B cell (primary cell): ENCODE measurements around the gene CPA5. TPM values are rescaled to one million over a fixed set of nuclear protein-coding genes. Genes with fewer than 3 reads are reported as not detected.

ENCODE experiments used
- ATAC-seq: fragments of 200-7000 bp; cut with Tn5 transposase; one replicate; pipeline ENCODE4 v1.10.0; 2021; ENCODE audit warnings: low read depth, mild to moderate bottlenecking, moderate number of reproducible peaks, moderate library complexity
- CTCF ChIA-PET: fragments of 350-600 bp; sonication (Branson Sonifier 250); formaldehyde crosslinking; loops from one replicate; lab custom pipeline; 2021; ENCODE audit warnings: antibody characterized with exemption, inconsistent platforms; lab: Charles Lee
- POLR2A ChIA-PET: fragments of 350-600 bp; sonication (Branson Sonifier 250); formaldehyde crosslinking; loops from one replicate; lab custom pipeline; 2021; ENCODE audit warnings: antibody characterized with exemption; lab: Charles Lee
- DNase-seq: peaks from one replicate; pipeline ENCODE4 v3.0.0; 2013
- H2AFZ ChIP-seq: 2 replicates; pipeline ENCODE4 v1.6.1; 2012; ENCODE audit warnings: mild to moderate bottlenecking, low read depth, low read length; ENCODE audit not compliant: insufficient read depth, poor library complexity, severe bottlenecking
- H3K27ac ChIP-seq, 2 donors: 1 replicate in 1 of 2; 2 replicates in 1 of 2; pipeline ENCODE4 v1.5.1; 2012 to 2013; ENCODE audit warnings: low read length in 2 of 2, mild to moderate bottlenecking in 2 of 2, moderate library complexity in 1 of 2
- H3K27me3 ChIP-seq, 4 experiments: fragments of 200-600 bp in 1 of 4; sonication (generic) in 1 of 4; replicated peaks in 1 of 4; 1 replicate in 2 of 4; 2 replicates in 2 of 4; pipeline versions ENCODE4 v1.6.1 to v1.7.0; 2013 to 2016; ENCODE audit warnings: low read length in 3 of 4, mild to moderate bottlenecking in 2 of 4, mixed read lengths in 1 of 4, moderate library complexity in 1 of 4; ENCODE audit not compliant: insufficient read depth in 4 of 4, control insufficient read depth in 3 of 4; ENCODE audit errors: control extremely low read depth in 1 of 4
- H3K36me3 ChIP-seq, 2 experiments: replicated peaks in 1 of 2; 1 replicate in 1 of 2; 2 replicates in 1 of 2; pipeline versions ENCODE4 v1.6.1 to v1.7.1; 2013; ENCODE audit warnings: low read length in 1 of 2; ENCODE audit not compliant: insufficient read depth in 2 of 2, control insufficient read depth in 1 of 2; ENCODE audit errors: control extremely low read depth in 1 of 2, extremely low read depth in 1 of 2
- H3K4me1 ChIP-seq, 2 donors: fragments of 200-600 bp in 1 of 2; sonication (generic) in 1 of 2; 1 replicate in 1 of 2; 2 replicates in 1 of 2; pipeline versions ENCODE4 v1.5.1 to v1.6.1; 2013 to 2017; ENCODE audit warnings: low read length in 2 of 2; ENCODE audit not compliant: control insufficient read depth in 2 of 2, insufficient read depth in 2 of 2
- H3K4me2 ChIP-seq: replicated peaks from 2 replicates; pipeline ENCODE3; 2012; ENCODE audit warnings: mild to moderate bottlenecking, low read depth, low read length; ENCODE audit not compliant: poor library complexity, severe bottlenecking
- H3K4me3 ChIP-seq, 5 experiments: fragments of 200-600 bp in 1 of 5; sonication (generic) in 1 of 5; 1 replicate in 3 of 5; 2 replicates in 2 of 5; pipeline versions ENCODE4 v1.5.1 to v1.7.0; 2011 to 2016; ENCODE audit warnings: low read length in 4 of 5, mild to moderate bottlenecking in 4 of 5, low read depth in 2 of 5, control low read depth in 1 of 5, moderate library complexity in 1 of 5; ENCODE audit not compliant: insufficient read depth in 1 of 5; ENCODE audit errors: control extremely low read depth in 1 of 5, extremely low read depth in 1 of 5
- H3K79me2 ChIP-seq: fragments of 200-600 bp; sonication (generic); one replicate; pipeline ENCODE4 v1.6.0; 2016; ENCODE audit warnings: low read length; ENCODE audit not compliant: control insufficient read depth, insufficient read depth
- H3K9ac ChIP-seq: fragments of 200-600 bp; sonication (generic); 2 replicates; pipeline ENCODE4 v1.6.1; 2017; ENCODE audit warnings: mild to moderate bottlenecking, low read length, moderate library complexity
- H3K9me3 ChIP-seq, 3 donors: one replicate each; pipeline versions ENCODE4 v1.6.1 to v1.7.1; 2013; ENCODE audit warnings: low read length in 2 of 3; ENCODE audit not compliant: control insufficient read depth in 2 of 3, insufficient read depth in 1 of 3; ENCODE audit errors: control extremely low read depth in 1 of 3
- H4K20me1 ChIP-seq: 2 replicates; pipeline ENCODE4 v1.6.0; 2012; ENCODE audit warnings: mild to moderate bottlenecking, low read length; ENCODE audit not compliant: insufficient read depth, control insufficient read depth, poor library complexity, severe bottlenecking
- H3K27ac Mint-ChIP-seq: one replicate; pipeline ENCODE4 v1.8.0; 2021; ENCODE audit warnings: mixed read lengths
- H3K27me3 Mint-ChIP-seq: one replicate; pipeline ENCODE4 v1.8.0; 2021; ENCODE audit warnings: mixed read lengths
- H3K4me1 Mint-ChIP-seq: one replicate; pipeline ENCODE4 v1.8.0; 2021; ENCODE audit warnings: mixed read lengths
- H3K4me3 Mint-ChIP-seq: one replicate; pipeline ENCODE4 v1.8.0; 2021; ENCODE audit warnings: mixed read lengths
- H3K9me3 Mint-ChIP-seq: one replicate; pipeline ENCODE4 v1.8.0; 2022; ENCODE audit warnings: mixed read lengths; ENCODE audit not compliant: insufficient read depth
- CTCF ChIP-seq: fragments of 200-600 bp; IDR thresholded peaks from one replicate; pipeline ENCODE4 v1.8.0; 2022; ENCODE audit warnings: antibody characterized with exemption, mild to moderate bottlenecking
- EZH2 ChIP-seq: IDR thresholded peaks from 2 replicates; pipeline ENCODE4 v1.6.1; 2012; ENCODE audit warnings: borderline replicate concordance, low read depth, mild to moderate bottlenecking, moderate library complexity, low read length; ENCODE audit not compliant: insufficient read depth, poor library complexity, severe bottlenecking
- WGBS: methylation state at CpG from one replicate; pipeline ENCODE4 v1.1.5; 2013; ENCODE audit warnings: missing lambda C conversion rate; ENCODE audit not compliant: insufficient coverage; 5-methylcytosine and 5-hydroxymethylcytosine counted together
- intact Hi-C: fragments of 100-400 bp; cut with micrococcal nuclease; formaldehyde crosslinking; loops from one replicate; pipeline ENCODE4 v1.10.0; 2022
- polyA plus RNA-seq: library from polyadenylated mRNA; depleted of rRNA; stranded (reverse); fragments of >200 nt; gene quantifications from 2 replicates; pipeline ENCODE4 v1.2.3, GENCODE V29; 2012
- total RNA-seq, 2 donors: library from RNA; stranded (reverse); fragments of 120-200 nt in 1 of 2; gene quantifications; 1 replicate in 1 of 2; 2 replicates in 1 of 2; pipeline versions ENCODE4 v1.2.3 to v1.2.4, GENCODE V29; 2013 to 2022

Gene CPA5
- total and polyA plus RNA-seq, 2 donors (not counting 1 experiment from before 2014, with no cell fraction given), result not detected

- ChIA-PET CTCF (interaction anchor here (0.8 kb wide), 1 partner anchor 345 kb away, joined by 4 read pairs; no protein-coding TSS in a partner anchor), POLR2A (interaction anchor here (0.6 kb wide), 1 partner anchor 23 kb away, joined by 3 read pairs; no protein-coding TSS in a partner anchor)
- H4K20me1 ChIP-seq, result no peaks in the 10 kb centered on the region
- H2AFZ ChIP-seq, result no peak overlapping the region
- no peaks in the 10 kb centered on the region for H3K36me3 ChIP-seq
- no peak overlapping the region for H3K9ac ChIP-seq
- H3K4me3 ChIP-seq, result no peak overlapping the region
- no peak overlapping the region for H3K27ac ChIP-seq
- DNase-seq (no peak), ATAC-seq (no peak)
- intact Hi-C loops, result no loop called here
- Mint-ChIP-seq H3K9me3 (no peaks in the 10 kb centered on the region), H3K27me3 (no peaks in the 10 kb centered on the region), H3K4me3 (no peak overlapping the region), H3K4me1 (peaks cover 4% of the 10 kb centered on the region), H3K27ac (no peak overlapping the region)
- no peak overlapping the region for H3K4me2 ChIP-seq
- H3K79me2 ChIP-seq, result no peaks in the 10 kb centered on the region
- H3K9me3 ChIP-seq, result no peaks in the 10 kb centered on the region
- TF ChIP-seq CTCF (no peak), EZH2 (no peak)
- no peaks in the 10 kb centered on the region for H3K27me3 ChIP-seq
- WGBS, result 86% methylated on average over 3 of the region's 4 CpGs
- no peaks in the 10 kb centered on the region for H3K4me1 ChIP-seq
Observed at GRCh38 chr7:130413201-130413600, 68.6 kb downstream of the CPA5 start.

- Histone ChIP-seq H3K9me3 (no peaks in the 10 kb centered on the region), H4K20me1 (no peaks in the 10 kb centered on the region), H3K4me3 (no peak overlapping the region), H2AFZ (no peak overlapping the region), H3K36me3 (no peaks in the 10 kb centered on the region), H3K27ac (no peak overlapping the region), H3K4me2 (no peak overlapping the region), H3K9ac (no peak overlapping the region), H3K79me2 (no peaks in the 10 kb centered on the region), H3K27me3 (no peaks in the 10 kb centered on the region), H3K4me1 (no peaks in the 10 kb centered on the region)
- H3K4me1 Mint-ChIP-seq, result peaks cover 4% of the 10 kb centered on the region
- no peak for DNase-seq
- H3K27me3 Mint-ChIP-seq, result no peaks in the 10 kb centered on the region
- CTCF ChIA-PET, result no interaction called here
- no peak overlapping the region for H3K4me3 Mint-ChIP-seq
- TF ChIP-seq EZH2 (no peak), CTCF (no peak)
- ATAC-seq, result no peak
- intact Hi-C loops, result no loop called here
- H3K9me3 Mint-ChIP-seq, result no peaks in the 10 kb centered on the region
- POLR2A ChIA-PET, result no interaction called here
- H3K27ac Mint-ChIP-seq, result no peak overlapping the region
Observed at GRCh38 chr7:130415006-130415405, 70.4 kb downstream of the CPA5 start.
